DND-41 (cell line): ENCODE results near the gene CCDC60.

Source experiments
- ATAC-seq: fragments of 200-7000 bp; cut with Tn5 transposase; 3 replicates; pipeline ENCODE4 v1.9.1; 2021; ENCODE audit warnings: low read depth; ENCODE audit not compliant: insufficient read depth
- DNase-seq: peaks from one replicate; pipeline ENCODE4 v3.0.0-alpha.2; 2020
- H2AFZ ChIP-seq: 2 replicates; pipeline ENCODE4 v1.6.0; 2012; ENCODE audit warnings: low read depth, low read length
- H3K27ac ChIP-seq: 2 replicates; pipeline ENCODE4 v1.5.1; 2012; ENCODE audit warnings: low read length, inconsistent platforms
- H3K27me3 ChIP-seq: fragments of 200-600 bp; sonication (generic); 2 replicates; pipeline ENCODE4 v1.6.0; 2012; ENCODE audit warnings: low read length, mild to moderate bottlenecking, inconsistent platforms; ENCODE audit not compliant: insufficient read depth, poor library complexity
- H3K36me3 ChIP-seq: 2 replicates; pipeline ENCODE4 v1.5.1; 2012; ENCODE audit warnings: low read length, inconsistent platforms; ENCODE audit not compliant: insufficient read depth
- H3K4me1 ChIP-seq: 2 replicates; pipeline ENCODE4 v1.5.1; 2012; ENCODE audit warnings: mild to moderate bottlenecking, low read length; ENCODE audit not compliant: insufficient read depth
- H3K4me2 ChIP-seq: 2 replicates; pipeline ENCODE4 v1.6.0; 2012; ENCODE audit warnings: mild to moderate bottlenecking, moderate library complexity, low read length, inconsistent platforms; ENCODE audit not compliant: insufficient read depth
- H3K4me3 ChIP-seq, 2 experiments: fragments of 200-600 bp in 1 of 2; shearing (Covaris generic) in 1 of 2; 2 replicates each; pipeline ENCODE4 v1.5.1; 2012 to 2016; ENCODE audit warnings: inconsistent platforms in 2 of 2, low read length in 2 of 2, mild to moderate bottlenecking in 2 of 2, low read depth in 1 of 2, moderate library complexity in 1 of 2
- H3K79me2 ChIP-seq: 2 replicates; pipeline ENCODE4 v1.6.0; 2012; ENCODE audit warnings: low read length, inconsistent platforms; ENCODE audit not compliant: insufficient read depth
- H3K9ac ChIP-seq: 2 replicates; pipeline ENCODE4 v1.6.0; 2012; ENCODE audit warnings: low read depth, mild to moderate bottlenecking, inconsistent platforms, low read length, moderate library complexity
- H3K9me3 ChIP-seq: 2 replicates; pipeline ENCODE4 v1.5.1; 2012; ENCODE audit warnings: low read length, moderate library complexity, mild to moderate bottlenecking, inconsistent platforms; ENCODE audit not compliant: insufficient read depth, severe bottlenecking
- H4K20me1 ChIP-seq: 2 replicates; pipeline ENCODE4 v1.6.0; 2012; ENCODE audit warnings: low read length; ENCODE audit not compliant: insufficient read depth
- EZH2 ChIP-seq: IDR thresholded peaks from 3 replicates; pipeline ENCODE4 v1.6.1; 2012; ENCODE audit warnings: borderline replicate concordance, low read depth, mild to moderate bottlenecking, moderate library complexity, low read length, inconsistent platforms; ENCODE audit not compliant: severe bottlenecking
- TF ChIP-seq, protein P1 (sequence below): IDR thresholded peaks from 2 replicates; pipeline ENCODE4 v1.5.1; 2012; ENCODE audit warnings: borderline replicate concordance, low read length, moderate library complexity, mild to moderate bottlenecking; ENCODE audit not compliant: poor library complexity, severe bottlenecking; ENCODE audit errors: extremely low read depth

Gene CCDC60

DNA sequence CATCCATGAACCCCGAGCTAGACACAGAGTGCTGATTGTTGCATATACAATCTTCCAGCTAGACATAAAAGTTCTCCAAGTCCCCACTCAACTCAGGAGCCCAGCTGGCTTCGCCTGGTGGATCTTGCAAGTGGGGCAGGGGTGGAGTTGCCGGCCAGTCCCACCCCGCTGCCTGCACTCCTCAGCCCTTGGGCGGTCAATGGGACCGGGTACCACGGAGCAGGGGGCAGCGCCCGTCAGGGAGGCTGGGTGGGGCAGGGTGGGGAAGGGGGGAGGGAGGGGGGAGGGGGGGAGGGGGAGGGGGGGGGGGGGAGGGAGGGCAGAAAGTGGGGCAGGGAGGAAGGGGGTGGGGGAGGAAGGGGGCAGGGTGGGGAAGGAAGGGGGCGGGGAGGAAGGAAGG is 63.0 kb downstream of the CCDC60 start:
- Histone ChIP-seq H3K4me3 (no peak overlapping the region), H3K9me3 (no peaks in the 10 kb centered on the region), H4K20me1 (no peaks in the 10 kb centered on the region), H3K27ac (no peak overlapping the region), H3K9ac (no peak overlapping the region), H3K27me3 (no peaks in the 10 kb centered on the region), H3K79me2 (no peaks in the 10 kb centered on the region), H3K36me3 (no peaks in the 10 kb centered on the region), H2AFZ (no peak overlapping the region), H3K4me1 (no peaks in the 10 kb centered on the region), H3K4me2 (no peak overlapping the region)
- ATAC-seq (no peak), DNase-seq (no peak)
- no peak for TF ChIP-seq EZH2
- TF ChIP-seq, protein P1, sequence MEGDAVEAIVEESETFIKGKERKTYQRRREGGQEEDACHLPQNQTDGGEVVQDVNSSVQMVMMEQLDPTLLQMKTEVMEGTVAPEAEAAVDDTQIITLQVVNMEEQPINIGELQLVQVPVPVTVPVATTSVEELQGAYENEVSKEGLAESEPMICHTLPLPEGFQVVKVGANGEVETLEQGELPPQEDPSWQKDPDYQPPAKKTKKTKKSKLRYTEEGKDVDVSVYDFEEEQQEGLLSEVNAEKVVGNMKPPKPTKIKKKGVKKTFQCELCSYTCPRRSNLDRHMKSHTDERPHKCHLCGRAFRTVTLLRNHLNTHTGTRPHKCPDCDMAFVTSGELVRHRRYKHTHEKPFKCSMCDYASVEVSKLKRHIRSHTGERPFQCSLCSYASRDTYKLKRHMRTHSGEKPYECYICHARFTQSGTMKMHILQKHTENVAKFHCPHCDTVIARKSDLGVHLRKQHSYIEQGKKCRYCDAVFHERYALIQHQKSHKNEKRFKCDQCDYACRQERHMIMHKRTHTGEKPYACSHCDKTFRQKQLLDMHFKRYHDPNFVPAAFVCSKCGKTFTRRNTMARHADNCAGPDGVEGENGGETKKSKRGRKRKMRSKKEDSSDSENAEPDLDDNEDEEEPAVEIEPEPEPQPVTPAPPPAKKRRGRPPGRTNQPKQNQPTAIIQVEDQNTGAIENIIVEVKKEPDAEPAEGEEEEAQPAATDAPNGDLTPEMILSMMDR: no peak

DNA sequence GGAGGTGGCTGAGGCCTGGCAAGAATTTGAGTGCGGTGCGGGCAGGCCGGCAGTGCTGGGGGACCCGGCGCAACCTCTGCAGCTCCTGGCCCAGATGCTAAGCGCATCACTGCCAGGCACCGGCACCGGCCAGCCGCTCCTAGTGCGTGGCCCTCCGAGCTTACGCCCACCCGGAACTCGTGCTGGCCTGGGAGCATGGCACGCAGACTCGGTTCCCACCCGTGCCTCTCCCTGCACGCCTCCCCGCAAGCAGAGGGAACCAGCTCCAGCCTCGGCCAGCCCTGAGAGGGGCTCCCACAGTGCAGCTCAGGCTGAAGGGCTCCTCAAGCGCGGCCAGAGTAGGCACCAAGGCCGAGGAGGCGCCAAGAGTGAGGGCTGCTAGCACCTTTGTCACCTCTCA is 63.7 kb downstream of the CCDC60 start:
- Histone ChIP-seq H3K27me3 (no peaks in the 10 kb centered on the region), H3K9me3 (no peaks in the 10 kb centered on the region), H2AFZ (no peak overlapping the region), H3K36me3 (no peaks in the 10 kb centered on the region), H3K79me2 (no peaks in the 10 kb centered on the region), H3K4me1 (no peaks in the 10 kb centered on the region), H3K4me3 (no peak overlapping the region), H3K27ac (no peak overlapping the region), H3K4me2 (no peak overlapping the region), H4K20me1 (no peaks in the 10 kb centered on the region), H3K9ac (no peak overlapping the region)
- ATAC-seq (no peak), DNase-seq (no peak)
- no peak for TF ChIP-seq EZH2
- TF ChIP-seq, protein P1: no peak

DNA sequence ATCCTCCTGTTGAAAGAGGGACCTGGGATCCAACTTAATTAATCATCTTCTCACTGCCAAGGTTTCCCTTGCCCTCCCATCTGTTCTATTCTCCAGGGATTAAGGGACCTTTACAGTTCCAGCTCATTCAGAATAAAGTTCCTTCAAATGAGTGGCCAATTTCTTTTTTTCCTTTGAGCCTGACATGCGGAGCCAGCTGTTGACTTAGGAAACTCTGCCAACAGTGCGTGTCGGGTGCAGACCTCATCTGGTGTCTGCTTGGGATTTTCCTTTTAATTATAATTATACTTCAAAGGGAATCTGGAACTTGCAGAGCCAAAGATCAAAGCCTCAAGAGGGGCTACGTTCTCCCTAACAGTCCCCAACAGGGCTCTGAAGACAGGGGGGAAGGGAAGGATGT is 64.8 kb downstream of the CCDC60 start:
- no peak for DNase-seq
- no peak overlapping the region for H3K4me2 ChIP-seq
- no peaks in the 10 kb centered on the region for H4K20me1 ChIP-seq
- H3K36me3 ChIP-seq: no peaks in the 10 kb centered on the region
- H3K9ac ChIP-seq: no peak overlapping the region
- ATAC-seq: no peak
- H3K4me1 ChIP-seq: no peaks in the 10 kb centered on the region
- H3K4me3 ChIP-seq: no peak overlapping the region
- no peak overlapping the region for H3K27ac ChIP-seq
- H2AFZ ChIP-seq: no peak overlapping the region
- TF ChIP-seq EZH2: no peak
- TF ChIP-seq, protein P1: no peak
- no peaks in the 10 kb centered on the region for H3K9me3 ChIP-seq
- no peaks in the 10 kb centered on the region for H3K79me2 ChIP-seq
- H3K27me3 ChIP-seq: no peaks in the 10 kb centered on the region

DNA sequence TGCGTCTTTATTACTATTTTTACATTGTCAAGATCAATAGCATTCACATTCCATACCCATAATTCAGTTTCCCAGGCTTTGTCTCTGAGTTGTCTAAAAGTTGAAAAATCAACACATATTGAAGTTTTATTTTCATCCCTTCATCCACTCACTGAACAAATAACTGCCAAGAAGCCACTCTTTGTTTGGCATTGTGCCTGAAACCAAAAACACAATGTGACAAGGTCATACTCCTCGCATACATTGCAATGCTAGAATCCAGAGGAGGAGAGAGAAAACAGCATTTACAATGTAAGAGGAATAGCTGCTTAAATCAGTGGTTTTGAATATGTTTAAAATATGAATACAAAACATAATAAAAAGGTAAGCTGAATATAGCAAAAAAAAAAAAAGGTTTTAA is 71.8 kb downstream of the CCDC60 start:
- Histone ChIP-seq H3K36me3 (no peaks in the 10 kb centered on the region), H3K9me3 (no peaks in the 10 kb centered on the region), H3K79me2 (no peaks in the 10 kb centered on the region), H2AFZ (no peak overlapping the region), H3K4me2 (no peak overlapping the region), H3K4me3 (no peak overlapping the region), H3K27me3 (peaks cover 11% of the 10 kb centered on the region), H3K4me1 (no peaks in the 10 kb centered on the region), H3K9ac (no peak overlapping the region), H3K27ac (no peak overlapping the region), H4K20me1 (no peaks in the 10 kb centered on the region)
- TF ChIP-seq, protein P1: no peak
- TF ChIP-seq EZH2: no peak
- ATAC-seq: no peak
- no peak for DNase-seq
